GM18511 (cell line): ENCODE data around the gene DENND2A.

ENCODE experiments used
- ATAC-seq: cut with Tn5 transposase; IDR thresholded peaks from one replicate; pipeline ENCODE4 v1.9.1; 2021; ENCODE audit warnings: mild to moderate bottlenecking, moderate library complexity; ENCODE audit not compliant: unreplicated experiment

The DENND2A gene

GRCh38 chr7:140476698-140477261 is 163.8 kb downstream of the DENND2A start:
- ATAC-seq, result no peak

- ATAC-seq, result no peak
Measured at GRCh38 chr7:140475747-140476333, 164.8 kb downstream of the DENND2A start.
